Trophoblast cell (in vitro differentiated cells and primary cell): ENCODE data around the gene S100A3.

Experiments used
- DNase-seq, 2 donors: peaks; one replicate each; pipeline ENCODE4 v3.0.0-alpha.2; 2016
- H2AFZ ChIP-seq: 2 replicates; pipeline ENCODE4 v1.6.1; 2013; ENCODE audit warnings: low read length, moderate library complexity, mild to moderate bottlenecking; ENCODE audit not compliant: insufficient read depth, poor library complexity
- H2AK5ac ChIP-seq: 2 replicates; pipeline ENCODE4 v1.6.1; 2013; ENCODE audit warnings: mild to moderate bottlenecking, low read length
- H2BK120ac ChIP-seq: 2 replicates; pipeline ENCODE4 v1.6.1; 2013; ENCODE audit warnings: low read length, mild to moderate bottlenecking, moderate library complexity; ENCODE audit not compliant: insufficient read depth, poor library complexity
- H2BK12ac ChIP-seq: 2 replicates; pipeline ENCODE4 v1.6.1; 2013; ENCODE audit warnings: mild to moderate bottlenecking, low read length, moderate library complexity
- H2BK5ac ChIP-seq: 2 replicates; pipeline ENCODE4 v1.6.1; 2013; ENCODE audit warnings: low read length, low read depth, moderate library complexity, mild to moderate bottlenecking; ENCODE audit not compliant: poor library complexity
- H3K14ac ChIP-seq: 2 replicates; pipeline ENCODE4 v1.6.1; 2013; ENCODE audit warnings: mild to moderate bottlenecking, low read length
- H3K18ac ChIP-seq: 2 replicates; pipeline ENCODE4 v1.6.1; 2013; ENCODE audit warnings: mild to moderate bottlenecking, low read length
- H3K23ac ChIP-seq: 2 replicates; pipeline ENCODE4 v1.6.1; 2013; ENCODE audit warnings: low read length
- H3K27ac ChIP-seq: 2 replicates; pipeline ENCODE4 v1.5.1; 2013; ENCODE audit warnings: low read depth, mild to moderate bottlenecking, inconsistent platforms, low read length, moderate library complexity
- H3K27me3 ChIP-seq: 2 replicates; pipeline ENCODE4 v1.6.1; 2013; ENCODE audit warnings: inconsistent platforms, mild to moderate bottlenecking, low read length, moderate library complexity; ENCODE audit not compliant: insufficient read depth
- H3K36me3 ChIP-seq, 2 experiments: 1 replicate in 1 of 2; 2 replicates in 1 of 2; pipeline ENCODE4 v1.6.1; 2013; ENCODE audit warnings: low read length in 2 of 2, mild to moderate bottlenecking in 2 of 2, moderate library complexity in 1 of 2; ENCODE audit not compliant: insufficient read depth in 2 of 2, control insufficient read depth in 1 of 2
- H3K4ac ChIP-seq: 2 replicates; pipeline ENCODE4 v1.6.1; 2013; ENCODE audit warnings: low read depth, mild to moderate bottlenecking, low read length, moderate library complexity
- H3K4me1 ChIP-seq, 2 experiments: 1 replicate in 1 of 2; 2 replicates in 1 of 2; pipeline ENCODE4 v1.6.1; 2013; ENCODE audit warnings: low read length in 2 of 2, mild to moderate bottlenecking in 2 of 2, moderate library complexity in 1 of 2; ENCODE audit not compliant: insufficient read depth in 2 of 2, control insufficient read depth in 1 of 2
- H3K4me2 ChIP-seq: 2 replicates; pipeline ENCODE4 v1.6.1; 2013; ENCODE audit warnings: inconsistent platforms, mild to moderate bottlenecking, low read length, moderate library complexity
- H3K4me3 ChIP-seq: 2 replicates; pipeline ENCODE4 v1.5.1; 2013; ENCODE audit warnings: mild to moderate bottlenecking, low read depth, low read length, inconsistent platforms
- H3K79me1 ChIP-seq: one replicate; pipeline ENCODE4 v1.6.1; 2013; ENCODE audit warnings: low read length
- H3K79me2 ChIP-seq: 2 replicates; pipeline ENCODE4 v1.6.1; 2013; ENCODE audit warnings: low read length, mild to moderate bottlenecking; ENCODE audit not compliant: control insufficient read depth, insufficient read depth, poor library complexity
- H3K9ac ChIP-seq: 2 replicates; pipeline ENCODE4 v1.6.1; 2013; ENCODE audit warnings: mild to moderate bottlenecking, low read length
- H3K9me3 ChIP-seq: 2 replicates; pipeline ENCODE4 v1.6.1; 2013; ENCODE audit warnings: low read depth, mild to moderate bottlenecking, control low read depth, inconsistent platforms, low read length; ENCODE audit not compliant: insufficient read depth
- H4K12ac ChIP-seq: 2 replicates; pipeline ENCODE4 v1.6.1; 2013; ENCODE audit warnings: low read depth, mild to moderate bottlenecking, low read length, moderate library complexity
- H4K8ac ChIP-seq: 2 replicates; pipeline ENCODE4 v1.6.1; 2013; ENCODE audit warnings: low read depth, mild to moderate bottlenecking, low read length, moderate library complexity
- H4K91ac ChIP-seq: one replicate; pipeline ENCODE4 v1.6.1; 2013; ENCODE audit warnings: low read depth, mild to moderate bottlenecking, low read length, moderate library complexity
- WGBS: extraction: QIAGEN DNeasy Blood & Tissue Kit; methylation state at CpG from one replicate; pipeline ENCODE4 v1.1.7; 2013; ENCODE audit warnings: missing lambda C conversion rate; ENCODE audit not compliant: insufficient read length, insufficient coverage; ENCODE audit errors: extremely low coverage; 5-methylcytosine and 5-hydroxymethylcytosine counted together

The S100A3 gene

DNA sequence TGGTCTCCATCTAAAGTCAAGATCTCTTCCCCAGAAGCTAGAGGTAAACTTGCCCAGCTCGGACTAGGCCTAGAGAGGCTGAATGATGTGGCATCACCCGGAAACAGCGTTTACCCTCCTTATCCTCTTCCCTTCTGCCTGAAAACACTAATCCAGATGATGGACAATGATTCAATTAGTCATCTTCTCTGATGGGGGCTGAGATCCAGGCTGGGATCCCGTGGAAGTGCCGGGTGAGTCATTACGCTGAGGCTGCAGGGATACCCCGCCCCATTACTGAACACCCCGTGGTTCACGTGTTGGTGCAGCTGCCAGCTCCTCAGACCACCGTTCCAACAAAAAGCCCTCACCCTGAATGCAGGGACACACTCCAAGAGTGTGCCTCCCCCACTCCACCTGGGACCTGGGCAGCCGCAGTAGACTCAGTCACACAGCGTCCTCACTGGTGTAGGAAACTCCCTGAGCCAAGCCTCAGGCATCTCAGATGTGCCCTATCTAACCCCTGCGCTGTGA is 15.3 kb downstream of the S100A3 start:
- peak overlapping the region; percentile 31 for H2AK5ac ChIP-seq
- no peak overlapping the region for H3K4me3 ChIP-seq
- no peak overlapping the region for H3K23ac ChIP-seq
- H3K9me3 ChIP-seq: no peaks in the 10 kb centered on the region
- H3K14ac ChIP-seq: peak overlapping the region; percentile 54
- no CpG with 5 or more reads among the region's 13 CpGs for WGBS
- H2BK120ac ChIP-seq: peak overlapping the region; percentile 85
- peak overlapping the region; percentile 15 for H3K4me2 ChIP-seq
- H2BK12ac ChIP-seq: peak overlapping the region; percentile 66
- H4K8ac ChIP-seq: peak overlapping the region; percentile 43
- no peak overlapping the region for H3K27ac ChIP-seq
- no peaks in the 10 kb centered on the region for H3K36me3 ChIP-seq
- peak overlapping the region; percentile 73 for H3K18ac ChIP-seq
- peak in 1 of 2 donors; percentile 37 for DNase-seq
- H3K4ac ChIP-seq: peak overlapping the region; percentile 12
- no peak overlapping the region for H3K9ac ChIP-seq
- H2BK5ac ChIP-seq: peak overlapping the region; percentile 44
- peaks cover 27 to 35% of the 10 kb centered on the region in 2 experiments for H3K4me1 ChIP-seq
- H3K79me1 ChIP-seq: peaks cover 27% of the 10 kb centered on the region
- H4K91ac ChIP-seq: peak overlapping the region; percentile 93
- H3K79me2 ChIP-seq: no peaks in the 10 kb centered on the region
- H3K27me3 ChIP-seq: no peaks in the 10 kb centered on the region
- peak overlapping the region; percentile 21 for H2AFZ ChIP-seq
- peak overlapping the region; percentile 9 for H4K12ac ChIP-seq

DNA sequence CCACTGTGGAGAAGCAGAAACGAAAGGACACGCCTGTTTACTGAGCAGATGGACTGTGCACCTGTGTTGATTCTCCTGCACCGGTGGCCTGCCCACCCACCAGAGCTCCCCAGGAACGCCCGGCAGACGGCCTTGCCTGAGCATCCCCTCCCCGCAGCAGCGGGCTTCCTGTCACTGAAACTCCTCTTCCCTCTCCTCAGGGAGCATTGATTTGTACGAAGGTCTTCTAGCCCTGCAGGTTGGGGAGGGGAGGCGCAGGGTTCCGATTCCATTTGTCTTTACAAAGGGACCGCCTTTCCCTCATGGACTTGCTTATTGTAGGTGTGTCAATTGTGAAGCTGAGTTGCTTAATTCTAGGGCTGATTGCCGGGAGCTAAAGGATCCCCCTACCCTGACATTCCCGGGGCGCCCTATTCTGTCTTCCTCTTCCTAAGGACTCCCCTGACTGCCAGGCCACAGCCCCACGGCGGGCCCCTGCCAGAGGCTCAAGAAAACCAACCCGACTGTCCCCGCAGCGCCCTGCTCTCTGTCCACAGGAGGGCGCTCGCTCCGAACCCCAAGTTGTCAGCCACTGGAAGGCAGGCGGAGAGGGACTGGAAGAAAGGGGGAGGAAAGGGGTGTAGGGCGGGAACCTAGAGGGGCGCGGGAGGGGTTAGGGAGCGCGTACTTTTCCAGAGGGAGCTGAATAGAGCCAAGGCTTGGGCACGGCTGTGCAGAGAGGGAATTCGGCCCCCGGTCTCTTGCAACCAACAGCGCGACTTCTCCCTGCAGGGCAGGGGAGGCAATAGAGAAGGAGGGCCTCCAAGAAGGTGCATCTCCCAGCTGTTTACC is 16.1 kb downstream of the S100A3 start:
- H3K79me1 ChIP-seq: peaks cover 28% of the 10 kb centered on the region
- H3K27me3 ChIP-seq: no peaks in the 10 kb centered on the region
- H3K79me2 ChIP-seq: no peaks in the 10 kb centered on the region
- WGBS: no CpG with 5 or more reads among the region's 34 CpGs
- H2AFZ ChIP-seq: peak overlapping the region; percentile 21
- H3K4me2 ChIP-seq: peak overlapping the region; percentile 15
- no peak overlapping the region for H3K4me3 ChIP-seq
- H2BK12ac ChIP-seq: peak overlapping the region; percentile 94
- peak overlapping the region; percentile 44 for H2BK5ac ChIP-seq
- H4K8ac ChIP-seq: peak overlapping the region; percentile 75
- no peaks in the 10 kb centered on the region for H3K36me3 ChIP-seq
- H3K14ac ChIP-seq: peak overlapping the region; percentile 54
- no peaks in the 10 kb centered on the region for H3K9me3 ChIP-seq
- peak overlapping the region; percentile 85 for H2BK120ac ChIP-seq
- peak overlapping the region; percentile 11 for H3K4ac ChIP-seq
- H2AK5ac ChIP-seq: peak overlapping the region; percentile 71
- peak overlapping the region; percentile 93 for H4K91ac ChIP-seq
- H4K12ac ChIP-seq: peak overlapping the region; percentile 9
- peak overlapping the region; percentile 73 for H3K18ac ChIP-seq
- H3K9ac ChIP-seq: no peak overlapping the region
- peak overlapping the region; percentile 18 for H3K27ac ChIP-seq
- peaks cover 23 to 31% of the 10 kb centered on the region in 2 experiments for H3K4me1 ChIP-seq
- DNase-seq: peak in 1 of 2 donors; percentile 46
- H3K23ac ChIP-seq: no peak overlapping the region

DNA sequence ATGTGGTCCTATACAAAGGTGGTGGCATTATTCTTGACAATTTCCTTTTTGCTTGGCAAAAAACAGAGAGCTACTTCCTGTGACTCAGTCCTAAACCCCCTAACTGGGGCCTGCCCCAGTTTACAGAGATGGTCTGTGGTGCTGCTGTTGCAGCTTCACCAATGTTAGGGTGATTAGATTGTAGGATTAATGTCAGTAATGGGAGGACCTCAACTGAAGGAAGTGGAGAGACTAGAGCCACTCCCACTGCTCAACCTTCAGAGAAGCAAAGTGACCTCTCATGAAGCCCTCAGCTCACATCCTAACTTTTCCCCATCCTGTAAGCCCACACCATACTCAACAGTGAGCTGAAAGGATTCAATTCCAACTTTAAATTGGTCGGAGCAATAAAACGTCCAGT is 16.9 kb downstream of the S100A3 start:
- H3K4me2 ChIP-seq: no peak overlapping the region
- no peaks in the 10 kb centered on the region for H3K27me3 ChIP-seq
- no peaks in the 10 kb centered on the region for H3K79me2 ChIP-seq
- no peak overlapping the region for H3K23ac ChIP-seq
- peaks cover 30% of the 10 kb centered on the region for H3K79me1 ChIP-seq
- H2BK12ac ChIP-seq: peak overlapping the region; percentile 63
- WGBS: no CpG with 5 or more reads among the region's 2 CpGs
- no peak overlapping the region for H4K8ac ChIP-seq
- H2AK5ac ChIP-seq: peak overlapping the region; percentile 75
- DNase-seq: no peak
- H3K27ac ChIP-seq: no peak overlapping the region
- no peak overlapping the region for H3K9ac ChIP-seq
- H4K12ac ChIP-seq: no peak overlapping the region
- no peak overlapping the region for H2BK5ac ChIP-seq
- no peak overlapping the region for H3K14ac ChIP-seq
- no peak overlapping the region for H2BK120ac ChIP-seq
- H4K91ac ChIP-seq: peak overlapping the region; percentile 54
- no peak overlapping the region for H3K4me3 ChIP-seq
- no peaks in the 10 kb centered on the region for H3K36me3 ChIP-seq
- no peak overlapping the region for H3K4ac ChIP-seq
- H2AFZ ChIP-seq: no peak overlapping the region
- H3K18ac ChIP-seq: no peak overlapping the region
- H3K9me3 ChIP-seq: no peaks in the 10 kb centered on the region
- H3K4me1 ChIP-seq: peaks cover 26 to 33% of the 10 kb centered on the region in 2 experiments

DNA sequence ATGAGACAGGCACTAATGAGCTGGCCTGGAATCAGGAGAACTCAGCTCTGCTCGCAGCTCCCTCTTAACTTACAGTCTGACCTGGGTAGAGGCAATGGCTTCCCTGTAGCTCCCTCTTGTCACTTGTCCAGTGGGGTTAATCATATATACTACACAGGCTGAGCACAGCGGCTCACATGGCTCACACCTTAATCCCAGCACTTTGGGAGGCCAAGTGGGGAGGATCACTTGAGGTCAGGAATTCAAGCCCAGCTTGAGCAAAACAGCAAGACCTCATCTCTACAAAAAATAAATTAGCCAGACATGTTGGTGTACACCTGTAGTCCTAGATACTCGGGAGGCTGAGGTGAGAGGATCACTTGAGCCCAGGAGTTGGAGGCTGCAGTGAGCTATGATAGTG is 17.4 kb downstream of the S100A3 start:
- H2BK12ac ChIP-seq: peak overlapping the region; percentile 41
- no peaks in the 10 kb centered on the region for H3K9me3 ChIP-seq
- H3K4ac ChIP-seq: no peak overlapping the region
- no peak overlapping the region for H4K8ac ChIP-seq
- H4K91ac ChIP-seq: no peak overlapping the region
- H3K79me1 ChIP-seq: peaks cover 30% of the 10 kb centered on the region
- WGBS: no CpG with 5 or more reads among the region's 3 CpGs
- H3K14ac ChIP-seq: peak overlapping the region; percentile 24
- no peak overlapping the region for H3K27ac ChIP-seq
- H3K9ac ChIP-seq: no peak overlapping the region
- no peak overlapping the region for H2AK5ac ChIP-seq
- no peak overlapping the region for H3K4me3 ChIP-seq
- no peak overlapping the region for H4K12ac ChIP-seq
- no peak overlapping the region for H3K18ac ChIP-seq
- H3K27me3 ChIP-seq: no peaks in the 10 kb centered on the region
- H3K36me3 ChIP-seq: no peaks in the 10 kb centered on the region
- H2BK120ac ChIP-seq: peak overlapping the region; percentile 46
- no peak overlapping the region for H2AFZ ChIP-seq
- no peak overlapping the region for H2BK5ac ChIP-seq
- H3K4me1 ChIP-seq: peaks cover 30 to 38% of the 10 kb centered on the region in 2 experiments
- H3K4me2 ChIP-seq: no peak overlapping the region
- no peak overlapping the region for H3K23ac ChIP-seq
- no peak for DNase-seq
- H3K79me2 ChIP-seq: no peaks in the 10 kb centered on the region
